ENCODE measurements around the gene MTHFD1.

Gene MTHFD1

DNA sequence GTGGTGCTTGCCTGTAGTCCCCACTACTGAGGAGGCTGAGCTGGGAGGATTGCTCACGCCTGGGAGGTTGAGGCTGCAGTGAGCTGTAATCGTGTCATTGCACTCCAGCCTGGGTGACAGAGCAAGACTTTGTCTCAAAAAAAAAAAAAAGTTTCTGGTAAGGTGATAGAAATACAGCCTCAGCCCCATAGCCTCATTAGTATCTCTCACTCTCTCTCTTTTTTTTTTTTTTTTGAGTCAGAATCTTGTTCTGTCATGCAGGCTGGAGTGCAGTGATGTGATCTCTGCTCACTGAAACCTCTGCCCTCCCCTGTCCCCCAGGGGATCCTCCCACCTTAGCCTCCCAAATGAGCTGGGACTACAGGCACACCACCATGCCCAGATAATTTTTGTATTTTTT, 19.2 kb downstream of the MTHFD1 start:
- no peak for DNase-seq

DNA sequence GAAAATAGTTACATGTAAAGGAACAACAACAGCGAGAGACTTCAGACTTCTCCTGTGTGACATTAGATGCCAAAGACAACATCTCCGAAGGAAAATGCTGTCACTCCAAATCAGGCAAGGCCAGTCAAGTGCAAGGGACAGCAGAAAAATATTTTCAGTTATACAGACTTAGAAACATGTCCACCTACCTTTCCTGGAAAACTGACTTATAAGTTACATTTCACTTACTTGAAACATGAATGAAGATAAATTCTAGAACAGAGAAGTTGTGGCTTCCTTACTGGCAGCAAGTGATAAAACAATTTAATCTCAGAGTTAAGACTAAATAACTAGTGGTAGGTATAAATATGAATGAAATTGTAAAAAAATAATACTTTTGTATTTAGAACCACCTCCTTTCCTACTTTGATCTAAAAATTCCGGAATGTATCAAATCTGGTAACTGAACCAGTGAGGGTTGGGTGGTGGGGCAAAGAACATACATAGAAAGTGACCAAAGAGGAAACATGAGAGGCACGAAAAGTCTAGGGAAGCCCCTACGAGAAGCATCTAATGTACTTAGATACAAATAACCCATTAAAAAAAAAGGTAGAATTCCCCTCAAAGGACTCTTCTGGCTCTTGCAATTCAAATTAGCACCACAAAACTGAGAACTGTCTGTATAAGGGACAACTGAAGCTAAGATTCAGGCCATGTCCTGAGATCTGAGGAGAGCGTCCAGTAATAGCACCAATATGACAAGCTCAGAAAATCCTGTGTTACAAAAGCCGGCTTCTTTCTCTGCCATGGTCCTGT, 21.2 kb downstream of the MTHFD1 start:
- no peak for DNase-seq

DNA sequence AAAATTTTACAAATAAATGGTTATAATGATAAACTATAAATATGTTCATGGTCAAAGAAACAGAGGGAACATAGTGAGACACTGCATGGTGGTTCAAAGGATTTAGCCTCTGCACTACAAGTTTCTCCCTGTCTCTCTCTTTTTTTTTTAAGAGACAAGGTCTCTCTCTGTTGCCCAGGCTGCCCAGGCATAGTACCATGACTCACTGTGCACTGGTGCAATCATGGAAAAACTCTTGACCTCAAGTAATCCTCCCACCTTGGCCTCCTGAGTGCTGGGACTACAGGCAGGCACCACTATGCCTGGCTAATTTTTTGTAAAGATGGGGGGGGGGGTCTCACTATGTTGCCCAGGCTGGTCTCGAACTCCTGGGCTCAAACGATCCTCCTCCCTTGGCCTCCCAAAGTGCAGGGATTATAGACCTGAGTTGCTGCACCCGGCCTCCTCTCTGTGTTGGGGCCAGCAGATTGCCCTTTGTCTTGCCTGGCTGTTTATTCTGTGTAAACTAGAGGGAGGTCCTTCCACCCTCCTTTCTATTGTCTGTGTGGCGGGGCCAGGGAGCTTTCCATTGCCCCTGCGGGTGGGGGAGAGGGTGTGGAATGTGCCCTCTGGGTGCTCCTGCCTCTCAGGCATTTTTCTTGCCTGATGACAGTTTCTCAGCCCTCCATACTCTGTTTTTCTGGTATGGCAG, 22.1 kb downstream of the MTHFD1 start:
- no peak for DNase-seq

DNA sequence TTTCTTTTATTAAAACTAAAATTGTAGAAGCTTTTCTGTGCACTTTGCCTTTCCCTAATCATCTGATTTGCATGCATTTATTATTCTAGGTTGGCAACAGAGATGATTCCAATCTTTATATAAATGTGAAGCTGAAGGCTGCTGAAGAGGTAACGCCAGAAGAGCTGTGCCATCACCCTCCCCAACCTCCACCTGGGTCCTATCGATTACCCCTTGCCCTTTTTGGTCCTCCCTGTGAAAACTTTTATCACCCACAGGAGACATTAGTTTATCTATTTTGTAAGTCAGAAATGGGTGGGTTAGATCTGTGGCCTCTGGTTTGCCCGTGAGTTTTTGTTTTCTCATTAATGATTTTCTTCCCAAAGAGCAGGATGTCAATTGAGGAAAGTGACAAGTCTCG, 22.8 kb downstream of the MTHFD1 start:
- DNase-seq = no peak

DNA sequence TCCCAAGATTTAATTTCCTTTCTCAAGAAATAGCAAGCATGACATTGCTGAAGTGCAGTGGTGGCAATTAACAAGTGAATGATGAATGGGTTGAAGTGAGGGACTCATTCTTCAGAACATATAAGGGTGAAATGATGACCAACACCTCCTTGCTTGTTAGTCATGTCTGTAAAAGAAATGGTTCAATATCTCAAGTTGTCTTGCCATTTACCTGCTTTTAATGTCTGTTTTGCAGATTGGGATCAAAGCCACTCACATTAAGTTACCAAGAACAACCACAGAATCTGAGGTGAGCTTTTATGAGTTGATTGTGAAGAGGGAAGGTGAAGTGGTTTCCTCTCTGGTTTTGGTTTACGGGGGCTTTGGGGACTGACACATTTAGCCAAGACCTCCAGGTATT, 24.1 kb downstream of the MTHFD1 start:
- no peak for DNase-seq

DNA sequence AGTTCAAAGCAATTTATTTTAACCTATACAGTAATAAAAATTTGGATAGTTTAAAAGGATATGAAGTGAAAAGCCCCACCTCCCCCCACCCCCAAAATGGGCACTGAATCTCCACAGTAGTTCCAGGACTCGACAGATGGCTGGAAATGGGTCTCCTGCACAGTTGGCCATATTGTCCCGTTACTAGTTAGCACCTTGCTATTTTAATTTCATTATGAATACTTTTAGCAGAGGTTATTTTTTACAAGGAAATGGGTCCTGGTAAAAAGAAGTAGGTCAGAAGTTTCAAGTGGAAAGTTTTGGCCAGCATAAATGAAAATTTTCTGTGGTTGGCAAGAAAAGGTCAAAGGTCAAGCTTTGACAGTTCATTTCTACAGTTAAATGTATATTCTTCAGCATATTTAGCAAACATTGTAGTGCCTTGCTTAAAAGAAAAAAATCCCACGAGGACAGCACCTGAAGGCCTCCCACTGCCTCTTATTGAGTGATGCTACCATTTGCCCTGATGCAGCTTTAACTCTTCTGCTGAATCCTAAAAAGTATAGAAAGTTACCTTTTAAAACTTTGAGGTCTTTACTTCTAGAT, 28.3 kb downstream of the MTHFD1 start:
- DNase-seq = no peak

DNA sequence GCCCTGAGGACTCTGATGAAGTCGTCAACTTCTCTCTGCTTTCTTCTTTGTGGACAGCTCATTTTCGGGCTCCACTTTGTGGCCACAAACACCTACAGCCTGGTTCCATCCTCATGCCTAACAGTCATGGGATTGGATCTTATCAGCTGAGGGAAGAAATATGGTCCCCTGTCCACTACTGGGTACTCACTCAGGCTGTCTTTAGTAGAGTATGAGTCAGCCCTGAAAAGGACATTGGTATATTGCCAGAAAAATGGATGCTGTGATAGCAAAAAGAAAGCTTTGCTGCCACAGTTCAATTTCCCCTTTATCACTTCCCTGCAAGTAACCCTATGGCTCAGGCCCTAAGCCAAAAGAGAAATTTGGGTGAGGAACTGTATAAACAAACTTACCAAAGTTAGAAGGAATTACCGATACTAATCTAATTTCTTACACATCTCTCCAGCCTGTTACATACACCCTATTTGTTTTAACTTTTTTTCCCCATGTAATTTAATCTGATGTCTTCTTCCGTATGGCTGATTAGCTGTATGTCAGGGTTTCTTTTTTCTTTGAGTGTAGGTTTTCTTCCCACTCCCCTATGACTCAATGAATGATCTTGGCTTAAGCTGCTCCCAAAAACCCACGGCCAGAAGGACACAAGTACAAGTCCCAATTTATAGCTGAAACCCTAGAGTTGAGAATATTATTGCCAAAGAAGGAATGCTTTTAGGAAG, 29.1 kb downstream of the MTHFD1 start:
- DNase-seq = no peak

DNA sequence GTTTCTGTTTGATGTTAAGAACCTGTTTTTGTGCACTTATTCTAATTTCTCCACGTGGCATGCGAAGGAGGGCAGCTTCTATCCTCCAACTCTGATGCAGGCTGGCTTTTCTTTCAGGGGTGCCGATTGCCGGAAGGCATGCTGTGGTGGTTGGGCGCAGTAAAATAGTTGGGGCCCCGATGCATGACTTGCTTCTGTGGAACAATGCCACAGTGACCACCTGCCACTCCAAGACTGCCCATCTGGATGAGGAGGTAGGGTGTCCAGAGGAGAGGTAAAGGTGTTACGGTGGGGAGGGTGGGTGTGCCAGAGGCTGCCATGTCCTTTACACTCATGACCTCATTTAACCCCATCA, 29.6 kb downstream of the MTHFD1 start:
- DNase-seq = no peak

DNA sequence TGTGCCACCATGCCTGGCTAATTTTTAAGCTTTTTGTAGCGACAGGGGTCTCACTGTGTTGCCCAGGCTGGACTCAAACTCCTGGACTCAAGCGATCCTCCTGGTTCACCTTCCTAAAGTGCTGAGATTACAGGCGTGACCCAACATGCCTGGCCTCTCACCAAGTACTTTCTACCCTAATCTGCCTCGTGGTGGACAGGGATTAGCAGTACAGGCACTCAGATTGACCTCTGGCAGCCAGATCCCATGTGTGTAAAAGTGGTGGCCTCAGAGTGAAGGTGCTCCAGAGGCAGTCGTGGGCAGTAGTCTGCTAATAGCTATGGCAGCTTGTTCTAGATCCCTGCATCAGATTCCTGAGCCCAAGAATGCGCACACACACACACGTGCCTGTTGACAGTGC, 30.9 kb downstream of the MTHFD1 start:
- no peak for DNase-seq

DNA sequence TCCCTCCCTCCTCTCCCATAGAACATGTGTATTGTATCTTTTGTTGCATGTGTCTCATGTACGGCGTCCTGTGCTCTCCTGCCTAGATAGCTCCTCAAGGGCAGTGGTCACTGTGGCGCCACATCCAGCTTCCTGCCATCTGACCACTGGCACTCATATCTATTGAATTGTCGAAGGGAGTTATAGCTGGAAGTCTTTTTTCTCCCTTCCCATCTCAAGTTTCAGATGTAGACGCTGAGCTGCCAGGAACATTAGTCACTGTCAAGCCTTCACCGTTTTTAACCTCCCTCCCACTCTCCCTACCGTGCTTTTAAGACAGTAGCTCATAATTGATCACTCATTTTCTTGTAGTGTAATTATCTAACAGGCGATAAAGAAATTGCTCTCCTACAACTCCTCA, 33.0 kb downstream of the MTHFD1 start:
- DNase-seq = no peak

DNA sequence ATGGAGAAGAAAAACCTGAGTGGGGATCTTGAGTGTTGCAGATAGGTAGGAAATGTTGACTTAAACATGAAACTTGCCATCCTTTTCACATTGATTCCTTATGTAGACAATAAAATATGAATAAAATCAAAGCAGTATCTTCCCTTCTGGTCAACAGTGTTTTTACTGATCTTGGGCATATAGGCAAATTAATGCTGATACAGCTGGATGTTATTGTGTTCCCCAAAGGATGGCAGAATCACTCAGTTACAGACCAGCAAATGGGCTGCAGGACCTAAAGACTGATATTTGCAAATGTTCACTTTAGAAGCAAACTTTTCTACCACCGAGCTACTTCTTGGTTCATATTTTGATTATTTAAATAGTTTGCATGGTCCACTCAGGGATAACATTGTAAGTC, 33.9 kb downstream of the MTHFD1 start:
- no peak for DNase-seq

DNA sequence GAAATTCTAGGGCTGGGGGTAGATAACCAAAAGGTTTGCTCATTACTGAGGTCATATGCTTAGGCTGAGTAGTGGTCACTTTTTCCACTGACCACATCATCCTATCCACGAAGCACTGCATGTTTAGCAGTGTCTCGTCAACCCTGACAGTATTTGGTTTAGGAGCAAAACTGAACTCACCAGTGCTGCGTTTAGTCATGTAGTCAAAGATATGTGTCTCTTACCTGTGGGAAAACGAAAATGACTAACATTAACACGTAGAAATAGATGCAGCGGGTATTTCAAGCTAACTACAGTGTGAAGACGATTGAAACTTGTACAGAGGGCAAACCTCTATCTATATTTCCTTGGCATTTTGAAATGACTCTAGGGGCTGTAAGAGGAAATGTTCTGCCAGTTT, 34.6 kb downstream of the MTHFD1 start:
- DNase-seq = no peak

DNA sequence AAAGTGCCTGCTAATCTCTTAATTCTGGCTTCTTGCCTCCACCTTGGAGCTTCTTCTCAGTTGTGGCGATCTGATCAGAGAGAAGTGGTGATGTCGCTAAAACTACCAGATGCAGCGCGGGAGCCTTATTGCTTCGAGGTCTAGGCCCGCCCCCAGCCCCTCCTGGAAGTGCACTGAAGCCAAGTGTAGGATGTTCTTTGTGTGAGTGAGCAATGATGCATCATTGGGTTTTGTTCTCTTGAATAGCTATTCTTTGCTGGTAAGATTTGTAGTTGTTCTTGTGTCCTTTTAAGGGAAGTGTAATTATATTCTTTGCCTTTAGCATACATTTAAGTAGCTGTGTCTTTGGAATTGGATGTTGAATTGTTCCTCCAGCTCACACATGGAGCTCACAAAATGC, 35.8 kb downstream of the MTHFD1 start:
- no peak for DNase-seq

DNA sequence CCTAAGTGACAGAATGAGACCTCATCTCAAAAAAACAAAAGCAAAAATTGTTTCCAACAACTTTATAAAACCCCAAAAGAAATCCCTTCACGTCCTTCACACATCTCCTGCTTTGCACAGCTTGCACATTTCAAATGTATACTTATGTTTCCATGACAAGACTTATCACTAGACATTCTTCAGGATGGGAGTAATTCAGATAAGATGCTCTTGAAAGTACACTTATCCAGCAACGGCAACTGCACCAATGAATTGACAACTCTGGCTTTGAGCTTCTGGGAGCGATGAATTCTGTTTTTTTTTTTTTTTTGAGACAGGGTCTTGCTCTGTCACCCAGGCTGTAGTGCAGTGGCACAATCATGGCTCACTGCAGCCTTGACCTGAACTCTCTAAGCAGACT, 46.4 kb downstream of the MTHFD1 start:
- DNase-seq = no peak

DNA sequence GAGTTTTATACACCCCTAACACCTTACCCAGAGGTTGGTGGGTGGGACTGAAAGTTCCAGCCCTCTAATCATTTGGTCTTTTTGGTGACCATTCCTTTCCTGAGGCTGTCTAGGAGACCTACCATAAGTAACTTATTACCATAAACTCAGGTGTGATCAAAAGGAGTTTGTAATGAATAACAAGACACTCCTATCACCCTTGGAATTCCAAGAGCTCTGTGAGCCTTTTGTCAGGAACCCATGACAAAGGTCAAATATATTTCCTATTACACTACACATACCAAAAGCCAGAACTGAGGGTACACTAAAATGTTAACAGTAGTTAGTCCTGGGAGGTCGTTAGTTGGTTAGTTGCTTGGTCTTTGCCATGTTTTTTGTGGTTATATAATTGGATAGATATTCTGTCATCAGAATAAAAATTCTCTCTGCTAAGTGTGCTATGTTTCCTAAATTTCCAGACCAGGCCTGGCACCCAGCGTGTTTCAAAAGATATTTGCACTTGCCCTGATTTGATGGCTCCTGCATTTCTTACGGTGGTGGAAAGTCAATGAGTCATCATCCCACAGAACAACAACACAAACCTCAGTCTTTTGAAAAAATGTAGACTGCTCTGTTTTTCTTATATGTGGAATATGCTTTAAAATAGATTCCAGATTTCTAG, 50.2 kb downstream of the MTHFD1 start:
- no peak for DNase-seq

DNA sequence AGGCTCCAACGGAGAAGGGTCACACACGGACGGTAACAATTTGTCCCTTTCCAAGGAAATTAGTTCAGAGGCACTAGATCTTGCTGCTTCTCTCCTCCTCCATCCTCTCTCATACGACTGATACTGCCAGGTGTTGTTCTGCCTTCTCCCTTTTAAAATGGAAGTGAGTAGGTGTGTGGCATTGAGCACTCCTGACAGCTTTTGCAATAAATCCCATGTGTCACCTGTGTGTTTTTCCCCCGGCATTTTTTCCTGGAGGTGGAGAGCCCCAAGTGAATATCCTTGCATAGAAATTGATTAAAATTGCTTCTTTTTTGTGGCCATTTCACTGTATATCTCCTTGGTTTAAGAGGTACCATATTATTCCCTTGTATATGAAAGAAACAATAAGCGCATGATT, 51.0 kb downstream of the MTHFD1 start:
- DNase-seq = no peak

DNA sequence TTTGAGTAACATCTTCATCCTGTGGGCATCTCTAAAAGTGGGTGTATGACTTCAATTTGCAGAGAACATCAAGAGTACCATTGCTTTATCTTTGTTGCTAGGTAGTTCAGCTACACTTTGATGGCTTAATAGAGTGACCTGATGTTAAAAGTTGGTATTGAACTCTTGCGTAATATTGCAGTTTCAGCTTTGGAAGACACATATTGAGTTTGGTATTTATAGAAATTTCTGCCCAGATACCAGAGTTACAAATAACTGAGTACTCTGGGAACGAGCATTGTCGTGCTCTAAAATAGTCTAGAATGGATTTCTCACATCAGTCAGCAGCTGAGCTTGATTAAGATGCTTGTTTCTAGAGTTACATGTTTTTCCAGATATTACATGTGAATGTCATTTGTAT, 52.3 kb downstream of the MTHFD1 start:
- no peak for DNase-seq

DNA sequence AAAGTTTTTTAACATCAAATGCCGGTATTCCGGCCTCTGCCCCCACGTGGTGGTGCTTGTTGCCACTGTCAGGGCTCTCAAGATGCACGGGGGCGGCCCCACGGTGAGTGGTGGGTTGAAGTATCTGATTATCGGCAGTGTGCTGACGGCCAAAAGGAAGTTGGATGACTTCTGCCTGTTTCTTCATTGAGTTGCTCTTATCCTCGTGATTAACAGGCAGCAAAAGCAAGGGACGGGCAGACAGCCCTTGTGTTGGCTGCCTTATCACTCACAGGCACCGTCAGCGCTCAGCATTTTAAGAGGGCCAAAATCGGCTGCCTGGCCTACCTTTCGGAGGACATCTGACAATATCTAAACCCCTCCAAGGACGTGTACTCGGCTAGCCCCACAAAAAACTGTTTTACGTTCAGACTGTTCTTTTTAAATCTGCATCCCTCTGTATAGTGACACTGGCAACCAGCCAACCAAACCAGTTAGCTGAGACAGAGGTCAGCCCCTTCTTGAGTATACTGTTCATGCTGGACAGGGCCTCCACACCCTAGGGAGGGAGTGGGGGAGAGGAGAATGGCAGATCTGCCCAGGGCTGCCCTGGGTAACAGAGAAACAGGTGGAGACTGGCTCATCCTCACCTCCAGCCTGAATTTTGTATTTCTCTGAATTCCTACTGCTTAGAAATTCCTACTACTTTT, 54.3 kb downstream of the MTHFD1 start:
- DNase-seq = no peak

DNA sequence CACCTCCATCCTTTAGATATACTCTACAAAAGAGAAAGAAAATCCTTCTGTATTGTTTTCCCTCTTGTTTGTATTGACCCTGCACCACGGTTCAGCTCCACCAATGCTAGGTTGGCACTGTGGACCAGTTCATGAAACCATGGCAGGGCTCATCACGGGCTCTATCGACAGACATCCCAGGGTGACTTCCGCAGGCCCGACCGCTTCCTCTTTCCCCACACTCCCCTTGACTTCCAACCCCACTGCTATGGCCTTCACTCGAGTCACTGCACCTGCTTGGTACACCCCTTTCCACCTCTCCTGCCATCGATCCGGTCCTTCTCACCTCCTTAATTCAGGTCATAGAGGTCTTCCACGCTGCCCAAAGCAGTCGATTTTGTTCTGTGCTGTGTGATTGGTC, 56.0 kb downstream of the MTHFD1 start:
- DNase-seq = no peak

DNA sequence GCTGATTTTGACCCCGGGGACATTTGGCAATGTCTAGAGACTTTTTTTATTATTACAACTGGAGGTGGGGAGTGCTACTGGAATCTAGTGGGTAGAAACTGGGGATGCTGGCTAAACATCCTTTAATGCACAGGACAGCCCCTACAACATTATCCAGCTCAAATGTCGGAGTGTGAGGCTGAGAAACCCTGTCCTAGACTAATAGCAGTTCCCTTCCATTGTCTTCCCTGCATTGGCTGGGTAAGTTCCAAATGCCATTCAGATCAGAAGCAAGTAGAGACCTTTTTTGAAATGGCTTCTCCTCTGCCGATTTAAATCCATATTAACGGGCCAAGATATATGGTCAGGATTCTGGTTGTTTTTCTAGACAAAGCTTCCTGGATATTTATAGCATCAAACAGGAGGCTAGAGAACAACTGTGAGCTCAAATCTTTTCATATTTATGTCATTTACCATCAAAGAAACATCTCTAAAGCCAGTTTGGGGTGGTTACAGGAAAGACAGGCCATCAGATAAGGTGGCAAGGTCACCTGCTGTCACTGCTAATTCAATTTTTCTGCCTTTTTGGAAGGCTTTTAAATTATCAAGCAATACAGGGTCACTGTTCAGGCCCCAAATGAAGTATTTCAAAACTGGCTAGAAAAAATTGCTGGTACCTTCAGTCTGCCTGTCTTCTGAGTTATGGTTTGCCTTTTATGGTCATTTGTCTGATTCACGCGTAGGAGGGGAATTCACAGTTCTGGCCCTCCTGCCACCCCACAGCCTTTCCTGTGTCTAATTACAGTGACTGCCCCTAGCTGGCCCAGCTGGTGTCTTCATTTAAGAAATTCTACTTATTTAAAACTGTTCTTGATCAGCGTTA, 57.1 kb downstream of the MTHFD1 start:
- DNase-seq = no peak

DNA sequence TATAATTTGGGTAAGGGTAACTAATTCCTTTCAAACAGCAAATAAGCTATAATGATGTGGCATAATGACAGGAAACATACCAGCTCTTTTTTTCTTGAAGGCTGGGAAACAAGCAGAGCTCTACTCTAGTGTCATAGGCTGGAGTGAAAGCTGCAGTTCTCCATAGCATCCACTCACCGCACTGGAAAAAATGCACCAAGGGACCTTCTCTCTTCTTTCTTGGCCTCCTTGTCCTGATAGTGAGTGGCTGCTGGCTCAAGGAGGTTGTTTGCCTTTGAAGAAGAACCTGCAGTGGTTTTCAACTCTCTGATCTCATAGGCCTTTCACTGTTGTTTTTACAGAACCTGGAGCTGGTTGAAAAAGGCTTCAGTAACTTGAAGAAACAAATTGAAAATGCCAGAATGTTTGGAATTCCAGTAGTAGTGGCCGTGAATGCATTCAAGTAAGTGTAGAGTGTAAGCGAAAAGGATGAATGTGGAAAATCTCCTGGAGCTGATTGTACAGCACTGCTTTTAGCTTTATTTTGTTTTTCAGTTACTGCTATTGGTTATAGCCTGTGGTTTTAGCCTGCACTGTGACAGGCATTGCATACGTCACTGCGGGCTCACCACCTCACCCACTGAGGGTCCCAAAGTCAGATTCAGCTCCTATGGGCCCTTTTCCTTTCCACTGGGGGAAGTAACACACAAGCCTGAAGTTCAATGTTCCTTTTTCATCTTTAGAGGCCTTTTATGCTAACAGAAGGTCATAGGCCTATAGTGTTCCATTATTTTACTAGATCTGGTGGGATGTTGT, 59.9 kb downstream of the MTHFD1 start:
- no peak for DNase-seq
